ENCODE results near the gene GRB2. TPM values are rescaled to one million over a fixed set of nuclear protein-coding genes. Genes with fewer than 3 reads are reported as not detected.

The GRB2 gene
- total RNA-seq, 1 experiment from 2014 or later = 115 TPM

DNA sequence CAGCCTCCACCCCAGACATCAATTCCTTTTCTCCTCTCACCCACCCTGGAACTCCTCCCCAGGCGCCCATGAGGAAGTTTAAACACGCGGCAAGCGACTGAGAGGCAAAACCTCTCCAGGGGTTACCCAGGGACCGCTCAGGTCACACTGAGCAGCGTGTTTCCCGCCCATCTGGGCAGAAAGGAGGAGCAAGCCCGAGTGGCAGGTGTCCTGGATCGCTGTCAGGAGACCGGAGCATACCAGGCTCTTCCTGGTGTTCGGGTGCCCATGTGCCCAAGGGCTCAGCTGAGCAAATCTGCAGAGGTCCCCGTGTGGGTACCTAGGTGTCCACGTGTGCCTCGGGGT, 116.7 kb downstream of the GRB2 start:
- Mint-ChIP-seq H3K36me3 (ENCODE audit: insufficient read depth, unreplicated experiment) (peaks cover 16% of the 10 kb centered on the region), H3K4me3 (ENCODE audit: unreplicated experiment) (peak overlapping the region; percentile 97), H3K27ac (ENCODE audit: unreplicated experiment) (peak overlapping the region; percentile 96), H3K4me1 (ENCODE audit: low read depth, unreplicated experiment) (peaks cover 7% of the 10 kb centered on the region), H3K9me3 (ENCODE audit: unreplicated experiment) (no peaks in the 10 kb centered on the region), H3K27me3 (ENCODE audit: insufficient read depth, unreplicated experiment) (no peaks in the 10 kb centered on the region)
- Histone ChIP-seq H3K36me3 (ENCODE audit: control insufficient read depth, insufficient read depth, low read length) (peaks cover 4% of the 10 kb centered on the region; the same call in 1 of the 2 replicates), H3K27me3 (replicated peaks; ENCODE audit: control insufficient read depth, insufficient read depth, low read length) (no peaks in the 10 kb centered on the region), H3K9me3 (no peaks in the 10 kb centered on the region), H3K4me3 (ENCODE audit: low read depth, low read length) (peak overlapping the region; percentile 69), H3K4me1 (no peaks in the 10 kb centered on the region; the same call in 1 of the 2 replicates)
- CTCF ChIA-PET = interaction anchor here (0.6 to 3.3 kb wide), 22 partner anchors 11 to 236 kb away, joined by 3 to 91 read pairs (median 5); partner anchors contain the start of genes GGA3, GRB2, LLGL2 and MIF4GD
- TF ChIP-seq, protein P1, sequence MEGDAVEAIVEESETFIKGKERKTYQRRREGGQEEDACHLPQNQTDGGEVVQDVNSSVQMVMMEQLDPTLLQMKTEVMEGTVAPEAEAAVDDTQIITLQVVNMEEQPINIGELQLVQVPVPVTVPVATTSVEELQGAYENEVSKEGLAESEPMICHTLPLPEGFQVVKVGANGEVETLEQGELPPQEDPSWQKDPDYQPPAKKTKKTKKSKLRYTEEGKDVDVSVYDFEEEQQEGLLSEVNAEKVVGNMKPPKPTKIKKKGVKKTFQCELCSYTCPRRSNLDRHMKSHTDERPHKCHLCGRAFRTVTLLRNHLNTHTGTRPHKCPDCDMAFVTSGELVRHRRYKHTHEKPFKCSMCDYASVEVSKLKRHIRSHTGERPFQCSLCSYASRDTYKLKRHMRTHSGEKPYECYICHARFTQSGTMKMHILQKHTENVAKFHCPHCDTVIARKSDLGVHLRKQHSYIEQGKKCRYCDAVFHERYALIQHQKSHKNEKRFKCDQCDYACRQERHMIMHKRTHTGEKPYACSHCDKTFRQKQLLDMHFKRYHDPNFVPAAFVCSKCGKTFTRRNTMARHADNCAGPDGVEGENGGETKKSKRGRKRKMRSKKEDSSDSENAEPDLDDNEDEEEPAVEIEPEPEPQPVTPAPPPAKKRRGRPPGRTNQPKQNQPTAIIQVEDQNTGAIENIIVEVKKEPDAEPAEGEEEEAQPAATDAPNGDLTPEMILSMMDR (IDR thresholded peaks at IDR 0.05; ENCODE audit: insufficient read depth in 1 of 2, low read depth in 1 of 2, low read length in 1 of 2, severe bottlenecking in 1 of 2, unreplicated experiment in 1 of 2) = no peak
- POLR2A ChIA-PET = interaction anchor here (0.5 to 2.0 kb wide), 15 partner anchors 18 to 491 kb away, joined by 3 to 44 read pairs (median 7); partner anchors contain the start of genes FDXR, GGA3, GRB2 and MIF4GD
- intact Hi-C loops (cut with micrococcal nuclease; ENCODE audit: unreplicated experiment) = loop anchor here (1.0 to 2.0 kb wide), 7 partner anchors 18 to 168 kb away; partner anchors contain the start of genes GGA3, GRB2, MIF4GD and MRPS7
- DNase-seq = peak; percentile 73 to 75
- BruUV-seq (replicated peaks) = no TSS peak

GRCh38 chr17:75288359-75288758, 117.1 kb downstream of the GRB2 start:
- Mint-ChIP-seq H3K9me3 (ENCODE audit: unreplicated experiment) (no peaks in the 10 kb centered on the region), H3K27me3 (ENCODE audit: insufficient read depth, unreplicated experiment) (no peaks in the 10 kb centered on the region), H3K36me3 (ENCODE audit: insufficient read depth, unreplicated experiment) (peaks cover 20% of the 10 kb centered on the region), H3K27ac (ENCODE audit: unreplicated experiment) (peak overlapping the region; percentile 96), H3K4me1 (ENCODE audit: low read depth, unreplicated experiment) (peaks cover 7% of the 10 kb centered on the region), H3K4me3 (ENCODE audit: unreplicated experiment) (peak overlapping the region; percentile 97)
- intact Hi-C loops (cut with micrococcal nuclease; ENCODE audit: unreplicated experiment) = loop anchor here (2.0 kb wide), 4 partner anchors 18 to 94 kb away; partner anchors contain the start of genes GGA3, MIF4GD and MRPS7
- Histone ChIP-seq H3K36me3 (ENCODE audit: control insufficient read depth, insufficient read depth, low read length) (peaks cover 4% of the 10 kb centered on the region), H3K27me3 (replicated peaks; ENCODE audit: control insufficient read depth, insufficient read depth, low read length) (no peaks in the 10 kb centered on the region), H3K4me3 (ENCODE audit: low read depth, low read length) (peak overlapping the region; percentile 69), H3K4me1 (no peaks in the 10 kb centered on the region; the same call in 1 of the 2 replicates), H3K9me3 (no peaks in the 10 kb centered on the region)
- DNase-seq = no peak
- TF ChIP-seq, protein P1 (IDR thresholded peaks at IDR 0.05; ENCODE audit: insufficient read depth in 1 of 2, low read depth in 1 of 2, low read length in 1 of 2, severe bottlenecking in 1 of 2, unreplicated experiment in 1 of 2) = no peak
- ChIA-PET CTCF (interaction anchor here (1.0 to 3.3 kb wide), 3 partner anchors 18 to 124 kb away, joined by 3 to 91 read pairs (median 6); partner anchors contain the start of gene MIF4GD), POLR2A (interaction anchor here (0.9 to 2.0 kb wide), 7 partner anchors 18 to 492 kb away, joined by 3 to 44 read pairs (median 7); partner anchors contain the start of genes FDXR, GRB2 and MIF4GD)
- BruUV-seq (replicated peaks) = no TSS peak

DNA sequence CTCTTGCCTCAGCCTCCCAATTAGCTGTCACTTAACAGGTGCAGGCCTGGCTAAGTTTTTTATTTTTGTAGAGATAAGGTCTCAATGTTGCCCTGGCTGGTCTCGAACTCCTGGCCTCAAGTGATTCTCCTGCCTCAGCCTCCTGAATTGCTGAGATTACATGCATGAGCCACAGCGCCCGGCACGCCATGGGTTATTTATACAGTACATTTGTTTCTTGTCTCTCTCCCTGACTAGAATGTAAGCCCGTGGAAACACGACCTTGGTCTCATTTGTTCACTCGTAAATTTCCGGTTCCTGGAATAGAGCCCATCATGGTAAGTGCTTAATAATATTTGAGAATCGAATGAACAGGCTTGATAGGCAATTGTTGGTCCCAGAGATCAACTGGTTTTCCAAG, 118.3 kb downstream of the GRB2 start:
- H3K27me3 ChIP-seq (replicated peaks; ENCODE audit: control insufficient read depth, insufficient read depth, low read length) = no peaks in the 10 kb centered on the region
- H3K36me3 ChIP-seq (ENCODE audit: control insufficient read depth, insufficient read depth, low read length) = peaks cover 4% of the 10 kb centered on the region
- Mint-ChIP-seq H3K9me3 (ENCODE audit: unreplicated experiment) (no peaks in the 10 kb centered on the region), H3K4me1 (ENCODE audit: low read depth, unreplicated experiment) (peaks cover 7% of the 10 kb centered on the region), H3K27me3 (ENCODE audit: insufficient read depth, unreplicated experiment) (no peaks in the 10 kb centered on the region), H3K4me3 (ENCODE audit: unreplicated experiment) (no peak overlapping the region), H3K27ac (ENCODE audit: unreplicated experiment) (no peak overlapping the region), H3K36me3 (ENCODE audit: insufficient read depth, unreplicated experiment) (peaks cover 28% of the 10 kb centered on the region)
- CTCF ChIA-PET = no interaction called here
- no TSS peak for BruUV-seq (replicated peaks)
- H3K9me3 ChIP-seq = no peaks in the 10 kb centered on the region
- H3K4me3 ChIP-seq (ENCODE audit: low read depth, low read length) = no peak overlapping the region
- DNase-seq = no peak
- POLR2A ChIA-PET = no interaction called here
- no peaks in the 10 kb centered on the region; the same call in 1 of the 2 replicates for H3K4me1 ChIP-seq
- intact Hi-C loops (cut with micrococcal nuclease; ENCODE audit: unreplicated experiment) = no loop called here
- TF ChIP-seq, protein P1 (IDR thresholded peaks at IDR 0.05; ENCODE audit: insufficient read depth in 1 of 2, low read depth in 1 of 2, low read length in 1 of 2, severe bottlenecking in 1 of 2, unreplicated experiment in 1 of 2) = no peak
